ENCODE data around the gene OS9.

Gene OS9

DNA sequence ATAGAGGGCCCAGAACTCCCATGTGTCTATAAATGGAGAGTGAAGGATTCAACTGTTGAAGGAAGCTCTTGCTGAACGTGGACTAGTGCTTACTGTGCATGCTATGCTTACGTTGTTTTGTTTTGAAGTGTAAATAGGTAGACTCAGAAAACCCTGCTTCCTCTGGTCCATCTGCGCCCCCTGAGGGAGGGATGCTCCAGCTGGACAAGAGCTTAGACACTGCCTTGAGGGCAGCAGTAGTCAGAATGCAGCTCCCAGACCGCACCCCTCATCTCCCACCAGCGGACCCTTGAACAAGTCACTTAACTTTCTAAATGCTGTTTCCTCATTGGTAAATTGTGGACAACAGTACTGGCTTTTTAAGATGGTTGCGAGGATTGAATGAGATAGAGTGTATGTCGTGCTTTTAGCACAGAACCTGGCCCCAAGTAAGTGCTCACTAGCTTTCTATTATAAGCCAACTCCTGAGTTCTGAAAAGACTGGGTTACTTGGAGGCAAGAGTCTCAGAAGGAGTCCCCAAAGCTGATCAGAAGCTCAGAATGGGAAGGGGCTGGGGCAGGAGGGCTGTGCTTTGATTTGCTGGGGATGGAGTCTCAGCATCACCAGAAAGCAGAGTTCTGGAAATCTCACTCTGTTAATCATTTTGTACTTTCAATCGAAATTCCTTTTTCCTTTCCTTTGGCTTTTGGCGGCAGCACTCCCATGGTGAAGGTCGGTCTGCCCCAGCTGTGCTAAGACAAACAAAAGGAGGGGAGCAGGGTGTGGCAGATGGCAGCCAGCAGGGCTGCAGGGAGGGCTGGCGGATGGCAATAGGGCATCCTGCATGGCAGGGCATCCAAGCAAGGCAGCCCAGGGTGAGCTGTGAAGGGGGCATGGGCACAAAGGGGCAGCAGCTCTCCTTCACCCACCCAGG lies 29.0 kb downstream of the OS9 start:
- no peak for DNase-seq (ENCODE audit: low read depth in 2 of 2)

- no peak for DNase-seq (ENCODE audit: low read depth in 2 of 2)
Observed at GRCh38 chr12:57723630-57723962, 29.7 kb downstream of the OS9 start.

DNA sequence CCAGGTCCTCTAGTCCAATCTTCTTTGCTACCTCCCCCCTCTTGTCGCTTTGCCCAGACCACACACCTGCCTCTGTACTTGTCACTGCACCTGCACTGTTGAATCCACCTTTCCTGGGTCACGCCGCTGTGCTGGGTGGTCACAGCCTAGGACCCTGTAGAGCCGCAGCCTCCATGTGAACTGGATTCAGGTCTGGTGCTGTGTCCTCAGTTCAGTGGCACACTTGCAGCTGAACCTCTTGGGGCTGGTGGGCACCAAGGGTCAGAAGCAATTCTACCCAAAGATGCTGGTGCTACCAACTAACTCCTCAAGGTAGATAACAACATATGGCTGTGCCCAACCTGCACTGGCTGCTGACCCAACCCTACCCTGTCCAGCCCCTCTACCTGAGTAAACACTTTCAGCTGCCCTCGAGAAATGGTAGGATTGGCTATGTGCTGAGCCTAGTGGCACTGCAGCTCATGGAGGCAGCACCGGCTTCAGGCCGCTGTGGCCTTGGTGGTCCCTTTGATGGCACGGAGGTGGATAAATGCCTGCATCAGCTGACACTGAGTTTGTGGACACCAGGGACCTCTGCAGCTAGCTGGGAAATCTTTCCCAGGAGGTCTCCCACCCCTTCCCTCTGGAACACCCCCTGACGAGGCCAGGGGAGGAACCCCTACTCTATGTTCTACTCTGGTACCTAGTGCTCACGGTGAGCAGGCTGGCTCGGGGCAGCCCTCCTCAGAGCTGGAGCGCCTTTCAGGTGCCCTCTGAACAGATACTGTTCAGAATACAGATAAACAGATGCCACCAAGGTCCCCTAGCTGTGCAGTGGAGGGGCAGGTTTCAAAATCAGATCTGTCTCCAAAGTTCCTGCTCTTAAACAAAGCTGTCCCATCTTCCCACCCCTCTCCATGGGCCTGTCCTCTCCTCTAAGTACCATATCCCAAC lies 30.3 kb downstream of the OS9 start:
- DNase-seq (ENCODE audit: low read depth in 2 of 2): no peak

GRCh38 chr12:57724936-57725740 lies 31.2 kb downstream of the OS9 start:
- DNase-seq (ENCODE audit: low read depth in 2 of 2): no peak

GRCh38 chr12:57725851-57726150 lies 31.9 kb downstream of the OS9 start:
- DNase-seq (ENCODE audit: low read depth in 2 of 2): no peak

GRCh38 chr12:57726151-57726883 lies 32.4 kb downstream of the OS9 start:
- DNase-seq (ENCODE audit: low read depth in 2 of 2): no peak

DNA sequence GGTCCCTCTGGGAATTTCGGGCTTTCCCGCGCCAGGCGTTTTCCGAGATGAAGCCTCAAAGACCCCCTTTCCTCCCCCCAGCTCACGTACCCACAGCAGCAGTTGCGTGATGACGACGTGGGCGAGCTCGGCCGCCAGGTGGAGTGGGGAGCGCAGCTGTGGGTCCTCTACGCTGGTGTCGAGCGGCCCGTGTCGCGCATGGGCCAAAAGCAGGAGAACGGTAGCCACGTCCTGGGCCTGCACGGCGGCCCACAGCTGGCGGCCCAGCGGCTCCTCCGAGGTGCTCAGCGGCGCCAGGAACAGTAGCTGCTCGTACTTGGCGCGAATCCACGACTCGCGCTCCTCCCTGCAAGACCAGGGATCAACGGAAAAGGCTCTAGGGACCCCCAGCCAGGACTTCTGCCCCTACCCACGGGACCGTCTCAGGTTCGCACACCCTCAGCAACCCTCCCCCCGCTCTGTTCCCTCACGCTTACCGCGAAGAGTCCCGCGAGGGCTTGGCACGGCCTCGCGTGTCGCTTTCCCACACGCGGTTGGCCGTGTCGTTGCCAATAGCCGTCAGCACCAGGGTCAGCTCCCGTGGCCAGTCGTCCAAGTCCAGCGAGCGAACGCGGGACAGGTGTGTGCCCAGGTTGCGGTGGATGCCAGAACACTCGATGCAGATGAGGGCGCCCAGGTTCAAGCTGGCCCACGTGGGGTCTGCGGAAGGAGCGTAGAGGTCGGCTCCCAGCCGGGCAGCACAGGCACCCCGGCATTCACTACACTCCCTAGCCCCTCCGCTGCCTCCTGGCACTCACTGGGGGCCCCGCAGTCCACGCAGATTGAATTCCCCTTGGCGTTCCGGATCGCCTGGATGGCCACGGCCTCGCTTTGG lies 33.2 kb downstream of the OS9 start:
- no peak for DNase-seq (ENCODE audit: low read depth in 2 of 2)

- no peak for DNase-seq (ENCODE audit: low read depth in 2 of 2)
Observed at GRCh38 chr12:57727758-57728395, 33.9 kb downstream of the OS9 start.

GRCh38 chr12:57729321-57729844 lies 35.5 kb downstream of the OS9 start:
- DNase-seq (ENCODE audit: low read depth in 2 of 2): no peak

DNA sequence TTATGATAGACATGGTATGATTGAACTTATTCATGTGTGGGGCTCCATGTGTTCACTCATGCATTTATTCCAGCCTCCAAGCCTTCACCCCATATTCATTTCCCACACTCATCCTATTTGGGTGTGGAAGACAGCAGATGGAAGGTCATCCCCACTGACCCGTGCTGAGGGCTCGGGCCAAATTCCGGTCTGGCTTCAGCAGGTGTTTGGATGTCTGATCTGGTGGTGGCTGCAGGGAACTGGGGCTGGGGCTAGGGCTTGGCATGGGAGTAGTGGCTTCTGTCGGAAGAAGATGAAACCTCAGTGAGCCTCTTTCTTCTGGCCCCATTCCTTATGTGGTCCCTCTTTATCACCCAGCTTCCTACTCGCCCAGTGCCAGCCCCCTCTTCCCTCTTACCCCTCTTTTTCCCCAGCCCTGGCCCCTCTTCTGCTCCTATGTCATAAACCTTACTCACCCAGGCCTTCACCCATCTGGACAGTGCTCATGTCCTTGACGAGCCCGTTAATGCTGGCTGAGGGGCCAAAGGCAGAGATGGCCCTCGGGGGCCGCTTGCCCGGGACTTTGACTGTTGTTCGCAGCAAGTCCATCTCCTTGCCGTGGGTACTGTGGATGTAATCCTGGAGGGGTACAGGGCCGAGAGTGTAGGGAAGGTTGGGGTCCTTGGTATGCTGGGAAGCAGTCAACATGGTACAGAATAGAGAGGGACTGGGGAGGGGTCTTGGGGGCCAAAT lies 36.6 kb downstream of the OS9 start:
- DNase-seq (ENCODE audit: low read depth in 2 of 2): no peak

GRCh38 chr12:57731411-57732080 lies 37.6 kb downstream of the OS9 start:
- no peak for DNase-seq (ENCODE audit: low read depth in 2 of 2)

GRCh38 chr12:57732270-57732669 lies 38.3 kb downstream of the OS9 start:
- no peak for DNase-seq (ENCODE audit: low read depth in 2 of 2)

GRCh38 chr12:57732726-57733593 lies 39.0 kb downstream of the OS9 start:
- DNase-seq (ENCODE audit: low read depth in 2 of 2): no peak

- DNase-seq (ENCODE audit: low read depth in 2 of 2): no peak
Observed at GRCh38 chr12:57733928-57734327, 40.0 kb downstream of the OS9 start.

DNA sequence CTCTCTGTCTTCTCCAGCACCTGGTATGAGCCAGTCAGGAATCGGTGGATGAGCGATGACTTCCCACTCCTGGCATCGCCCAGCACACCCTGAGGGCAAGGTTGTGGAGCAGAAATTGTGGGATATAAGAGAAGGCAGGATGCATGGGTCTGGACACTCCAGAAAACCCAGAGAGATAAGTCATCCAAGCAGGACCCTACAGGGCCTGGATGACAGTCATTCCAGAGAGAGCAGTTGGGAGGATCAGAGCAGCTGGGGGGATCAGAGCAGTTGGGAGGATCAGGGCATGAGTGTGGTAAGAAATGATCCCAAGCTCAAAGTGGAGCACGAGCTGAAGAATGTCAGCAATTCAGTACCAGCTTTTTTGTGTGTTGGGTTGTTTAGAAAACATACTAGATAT lies 40.7 kb downstream of the OS9 start:
- no peak for DNase-seq (ENCODE audit: low read depth in 2 of 2)

DNA sequence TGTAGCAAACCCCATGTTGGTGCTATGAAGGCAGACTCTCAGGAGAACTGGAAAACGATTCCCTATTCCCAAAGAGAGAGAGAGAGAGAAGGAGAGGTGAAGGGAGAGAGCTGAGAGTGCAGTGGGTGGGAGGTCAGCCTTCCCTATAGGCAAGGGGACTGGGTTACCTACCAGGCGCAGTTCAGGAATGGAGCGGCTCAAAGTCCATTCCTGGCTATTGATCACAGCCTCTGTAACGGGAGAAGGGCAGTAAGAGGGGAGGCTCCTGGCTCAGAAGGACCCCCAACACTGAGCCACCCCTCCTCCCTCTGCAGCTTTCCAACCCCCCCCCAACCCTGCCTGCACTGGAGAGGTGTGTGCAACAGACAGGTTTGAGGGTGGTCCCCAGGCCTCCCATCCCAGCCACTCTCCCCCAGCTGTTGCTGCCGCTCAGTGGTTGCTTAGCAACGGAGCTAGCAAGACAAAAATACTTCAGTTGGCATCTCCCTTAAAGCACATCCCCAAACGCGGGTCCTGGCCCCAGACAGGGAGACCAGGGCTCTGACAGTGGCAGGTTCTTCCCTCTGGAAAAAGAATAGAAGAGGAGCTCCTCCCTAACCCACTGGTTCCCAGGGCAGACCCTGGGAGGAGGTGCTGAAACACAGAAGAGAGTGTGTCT lies 41.4 kb downstream of the OS9 start:
- no peak for DNase-seq (ENCODE audit: low read depth in 2 of 2)
